ENCODE data around the gene ST6GAL2.

DNA sequence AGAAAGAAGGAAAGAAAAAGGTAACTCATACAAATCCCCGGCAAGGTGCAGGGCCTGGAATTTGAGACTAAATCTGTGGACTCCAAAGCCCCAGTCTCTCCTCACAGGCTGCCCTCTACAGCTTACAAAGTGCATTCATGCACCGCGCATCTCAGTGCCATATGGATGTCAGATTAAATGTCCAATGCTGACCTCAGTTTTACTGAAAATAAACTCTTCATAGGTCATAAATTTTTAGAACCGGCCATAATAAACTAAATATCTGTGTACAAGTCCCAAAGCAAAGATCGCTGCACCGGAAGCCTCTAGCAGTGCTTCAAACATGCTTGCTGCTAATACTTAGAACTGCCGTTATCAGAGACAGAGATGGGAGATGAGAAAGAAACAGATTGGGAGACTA lies 17.7 kb downstream of the ST6GAL2 start:
- TF ChIP-seq, protein P1, sequence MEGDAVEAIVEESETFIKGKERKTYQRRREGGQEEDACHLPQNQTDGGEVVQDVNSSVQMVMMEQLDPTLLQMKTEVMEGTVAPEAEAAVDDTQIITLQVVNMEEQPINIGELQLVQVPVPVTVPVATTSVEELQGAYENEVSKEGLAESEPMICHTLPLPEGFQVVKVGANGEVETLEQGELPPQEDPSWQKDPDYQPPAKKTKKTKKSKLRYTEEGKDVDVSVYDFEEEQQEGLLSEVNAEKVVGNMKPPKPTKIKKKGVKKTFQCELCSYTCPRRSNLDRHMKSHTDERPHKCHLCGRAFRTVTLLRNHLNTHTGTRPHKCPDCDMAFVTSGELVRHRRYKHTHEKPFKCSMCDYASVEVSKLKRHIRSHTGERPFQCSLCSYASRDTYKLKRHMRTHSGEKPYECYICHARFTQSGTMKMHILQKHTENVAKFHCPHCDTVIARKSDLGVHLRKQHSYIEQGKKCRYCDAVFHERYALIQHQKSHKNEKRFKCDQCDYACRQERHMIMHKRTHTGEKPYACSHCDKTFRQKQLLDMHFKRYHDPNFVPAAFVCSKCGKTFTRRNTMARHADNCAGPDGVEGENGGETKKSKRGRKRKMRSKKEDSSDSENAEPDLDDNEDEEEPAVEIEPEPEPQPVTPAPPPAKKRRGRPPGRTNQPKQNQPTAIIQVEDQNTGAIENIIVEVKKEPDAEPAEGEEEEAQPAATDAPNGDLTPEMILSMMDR (IDR thresholded peaks at IDR 0.05; ENCODE audit: control extremely low read depth in 1 of 3, insufficient read depth in 1 of 3, low read depth in 1 of 3, low read length in 3 of 3) = peak; percentile 40 to 72 (median 44); a peak in 3 of 4 replicates
- TF ChIP-seq TAF1 (IDR thresholded peaks at IDR 0.05; ENCODE audit: low read depth, low read length) = no peak

All from H1 (cell line).